Hematopoietic multipotent progenitor cell treated with erythropoietin and hydrocortisone succinate and interleukin-3 and kit ligand, for 17 days (in vitro differentiated cells): ENCODE measurements around the gene DPP6.

ENCODE experiments used
- DNase-seq: peaks from one replicate; pipeline ENCODE4 v3.0.0-alpha.2; 2015; ENCODE audit warnings: low spot score

The DPP6 gene

DNA sequence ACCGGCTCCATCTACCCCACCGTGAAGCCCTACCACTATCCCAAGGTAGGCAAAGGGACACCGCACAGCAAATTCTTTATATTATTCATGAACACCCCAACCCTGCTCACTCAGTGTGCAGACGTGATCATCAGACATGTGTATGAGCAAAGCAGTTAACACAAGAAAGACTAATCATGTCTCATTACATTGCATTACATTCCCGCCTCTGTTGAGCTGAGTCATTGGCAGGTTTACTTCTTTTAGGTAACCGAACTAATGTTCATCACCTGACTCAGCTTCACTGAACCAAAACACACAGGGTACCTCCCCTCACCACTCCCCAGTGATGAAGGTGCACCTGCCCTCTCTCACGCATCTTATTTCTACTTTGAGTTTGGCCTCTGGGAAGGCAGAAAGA is 717.3 kb downstream of the DPP6 start:
- DNase-seq = no peak

- no peak for DNase-seq
These were observed 718.2 kb downstream of the DPP6 start for GRCh38 chr7:154770361-154770760.

GRCh38 chr7:154770962-154771361 is 718.8 kb downstream of the DPP6 start:
- no peak for DNase-seq

- no peak for DNase-seq
These were observed 722.2 kb downstream of the DPP6 start for GRCh38 chr7:154774303-154774969.

DNA sequence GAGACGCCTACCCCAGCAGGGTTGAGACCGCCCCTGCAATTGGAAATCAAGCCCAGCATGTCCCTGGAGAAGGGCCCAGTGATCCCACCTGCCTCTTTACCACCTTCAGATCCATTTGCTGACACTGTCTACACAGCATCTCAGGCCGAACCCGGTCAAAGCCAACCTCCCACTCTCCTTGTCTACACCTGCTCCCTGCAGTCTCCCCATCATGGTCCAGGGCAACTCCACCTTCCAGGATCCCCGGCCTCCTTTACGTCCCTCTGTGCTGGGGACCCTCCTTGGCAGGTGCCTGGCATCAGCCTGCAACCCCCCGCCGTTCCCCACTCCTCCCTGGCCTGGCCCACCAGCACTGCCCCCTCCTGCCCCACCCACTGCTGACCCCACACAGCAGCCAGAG is 723.5 kb downstream of the DPP6 start:
- no peak for DNase-seq

GRCh38 chr7:154776350-154776749 is 724.2 kb downstream of the DPP6 start:
- DNase-seq = no peak

DNA sequence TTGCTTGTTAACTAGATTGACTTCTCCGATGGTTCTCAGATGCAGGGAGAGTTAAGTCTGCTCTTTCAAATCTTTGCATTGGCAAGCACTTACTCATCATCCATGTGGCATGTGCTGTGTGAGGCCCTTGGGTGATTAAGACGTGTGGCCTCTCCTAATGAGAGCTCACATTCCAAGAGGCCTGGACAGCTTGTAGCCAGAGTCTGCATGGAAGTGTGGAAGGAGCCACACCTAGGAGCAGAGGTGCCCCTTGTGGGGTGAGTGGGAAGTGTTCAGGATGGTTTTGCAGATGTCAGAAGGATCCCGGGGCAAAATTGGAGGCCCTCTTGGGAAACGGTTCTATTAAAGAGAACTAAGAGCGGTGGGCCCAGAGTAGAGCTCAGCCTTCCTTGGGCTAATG is 724.8 kb downstream of the DPP6 start:
- no peak for DNase-seq

DNA sequence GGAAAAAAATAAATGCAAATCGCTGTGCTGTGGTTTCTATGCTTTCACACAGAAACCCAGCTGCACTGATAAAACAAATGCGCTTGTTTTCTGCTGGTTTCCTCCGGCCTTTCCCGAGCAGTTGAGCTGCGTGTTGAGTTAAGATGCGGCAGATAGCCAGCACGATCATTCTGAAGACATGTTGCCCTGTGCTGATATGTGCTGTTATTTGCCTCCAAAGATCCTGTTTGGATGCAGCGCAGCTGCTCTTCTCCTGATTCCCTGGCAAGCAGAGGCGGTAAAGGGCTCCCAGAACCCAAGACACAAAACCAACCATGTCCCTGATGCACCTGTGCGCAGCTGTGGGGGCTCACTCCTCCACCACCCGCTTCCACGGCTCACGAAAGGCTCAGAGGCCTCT is 725.3 kb downstream of the DPP6 start:
- DNase-seq = no peak

GRCh38 chr7:154777908-154778307 is 725.7 kb downstream of the DPP6 start:
- DNase-seq = no peak

DNA sequence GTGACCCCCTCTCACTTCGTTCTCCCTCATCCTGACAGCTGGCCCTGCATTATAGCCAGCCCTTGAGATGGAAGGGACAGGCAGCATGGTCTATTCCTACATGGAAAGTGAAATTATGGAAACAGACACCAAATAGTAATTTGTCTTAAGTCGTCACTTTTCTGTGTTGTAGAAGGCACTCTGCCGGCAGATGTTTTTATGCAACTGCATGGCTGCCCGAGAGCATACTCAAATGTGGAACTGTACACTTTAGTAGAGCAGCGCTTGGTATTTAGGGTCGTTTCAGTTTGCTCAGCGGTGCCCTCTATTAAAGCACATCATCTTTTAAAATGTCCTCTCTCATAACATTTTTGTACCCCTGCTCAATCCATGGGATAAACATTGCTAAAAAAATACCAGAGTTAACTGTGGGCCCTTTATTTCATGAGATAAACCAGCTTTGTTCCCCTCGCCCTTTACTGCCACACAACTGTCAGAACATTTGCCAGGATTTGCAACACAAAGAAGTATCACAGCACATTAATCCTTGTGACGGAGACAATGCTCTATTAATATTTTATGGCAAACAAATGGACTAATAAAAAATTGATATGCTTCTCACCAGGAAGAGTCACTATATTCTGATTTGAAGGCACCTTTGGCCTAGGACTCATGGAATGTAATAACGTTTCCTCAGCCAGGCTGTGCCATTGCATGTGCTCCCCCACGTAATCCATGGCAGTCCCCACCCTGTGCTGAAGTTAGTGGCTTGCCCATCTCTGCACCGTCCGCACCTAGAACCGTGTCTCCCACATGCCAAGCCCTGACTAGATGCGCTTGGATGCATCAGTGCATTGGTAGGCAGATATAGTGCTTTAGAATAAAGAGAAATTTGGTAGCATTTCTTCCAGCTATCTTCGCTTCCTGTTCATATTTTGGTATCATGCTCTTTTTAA is 729.4 kb downstream of the DPP6 start:
- DNase-seq = no peak

DNA sequence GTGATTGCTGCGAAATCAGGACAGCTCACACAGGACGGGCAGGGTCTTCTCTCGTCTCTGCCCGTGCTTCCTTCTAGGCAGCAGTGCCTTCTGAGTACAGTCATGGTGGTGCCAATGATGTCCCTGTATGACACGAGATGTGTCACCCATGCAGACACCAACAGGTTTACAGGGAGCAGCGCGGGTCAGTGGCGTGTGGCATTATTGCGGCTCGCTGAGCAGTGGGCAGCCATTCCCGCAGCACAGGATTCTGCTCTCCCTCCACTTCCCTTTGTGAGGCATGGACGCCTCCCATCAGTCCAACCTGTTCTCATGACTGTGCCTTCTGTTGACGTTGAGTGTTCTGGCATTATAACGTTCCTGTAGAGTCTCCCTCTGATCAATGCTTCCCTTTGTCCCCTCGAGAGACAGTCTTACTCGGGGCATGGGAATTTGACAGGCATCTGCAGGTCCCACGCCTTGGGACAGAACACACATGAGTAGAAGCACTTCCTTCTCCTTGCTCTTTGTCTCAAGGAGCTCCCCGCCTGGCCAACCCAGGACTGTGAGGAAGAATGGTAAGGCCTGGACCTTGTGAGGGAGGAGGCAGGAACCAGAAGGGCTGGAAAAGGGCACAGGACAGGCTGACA is 731.2 kb downstream of the DPP6 start:
- no peak for DNase-seq

DNA sequence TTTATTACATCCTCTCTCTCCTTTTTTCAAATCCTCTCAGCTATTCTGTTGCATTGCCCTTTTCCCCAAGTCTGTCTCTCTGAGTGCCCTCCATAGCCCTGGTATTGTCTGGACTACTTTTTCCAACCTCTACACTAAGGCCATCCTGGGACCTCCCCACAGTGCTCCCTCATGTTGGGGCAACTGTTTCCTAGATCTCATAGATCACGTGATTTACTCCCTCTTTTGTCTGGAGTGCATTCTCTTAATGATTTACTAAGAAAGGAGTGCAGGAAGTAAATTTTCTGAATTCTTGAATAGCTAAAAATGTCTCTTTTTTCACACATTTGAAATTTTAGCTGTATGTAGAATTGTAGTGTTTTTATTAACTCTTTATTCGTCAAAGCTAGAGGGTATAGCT is 733.7 kb downstream of the DPP6 start:
- DNase-seq = no peak

GRCh38 chr7:154789404-154789803 is 737.2 kb downstream of the DPP6 start:
- no peak for DNase-seq

- DNase-seq = no peak
These were observed 739.4 kb downstream of the DPP6 start for GRCh38 chr7:154791611-154792010.

GRCh38 chr7:154792436-154793055 is 740.3 kb downstream of the DPP6 start:
- DNase-seq = no peak

DNA sequence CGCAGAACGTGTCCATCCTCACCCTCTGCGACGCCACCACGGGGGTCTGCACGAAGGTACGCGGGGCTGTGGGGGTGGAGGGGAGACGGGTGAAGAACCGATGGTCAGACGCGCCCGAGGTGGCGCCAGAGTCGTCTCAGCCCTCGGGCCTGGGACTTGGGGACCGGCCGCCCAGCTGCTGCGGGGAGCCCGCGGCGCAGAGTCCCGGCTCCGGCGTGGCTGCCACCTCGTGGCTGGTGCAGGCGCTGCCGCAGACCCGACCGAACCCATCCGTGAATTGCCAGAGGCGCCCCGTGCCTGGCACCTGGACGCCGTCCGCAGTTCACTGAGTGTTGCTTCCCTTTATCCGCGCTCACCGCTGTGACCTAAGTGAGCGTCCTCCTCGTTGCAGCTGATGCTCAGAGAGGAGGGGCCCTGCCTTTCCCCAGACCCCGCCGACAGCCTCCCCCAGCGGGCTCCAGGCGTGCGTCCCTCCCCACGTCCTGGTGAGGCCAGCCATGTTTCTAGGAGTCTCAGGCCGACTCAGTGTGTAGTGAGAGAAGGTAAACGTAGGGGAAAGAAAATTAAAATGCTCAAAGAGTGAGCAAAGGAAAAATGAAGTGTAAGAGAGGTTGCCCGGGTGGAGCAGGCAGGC is 742.1 kb downstream of the DPP6 start:
- DNase-seq = no peak

- no peak for DNase-seq
These were observed 742.8 kb downstream of the DPP6 start for GRCh38 chr7:154795014-154795413.

- no peak for DNase-seq
These were observed 743.2 kb downstream of the DPP6 start for GRCh38 chr7:154795437-154795836.

DNA sequence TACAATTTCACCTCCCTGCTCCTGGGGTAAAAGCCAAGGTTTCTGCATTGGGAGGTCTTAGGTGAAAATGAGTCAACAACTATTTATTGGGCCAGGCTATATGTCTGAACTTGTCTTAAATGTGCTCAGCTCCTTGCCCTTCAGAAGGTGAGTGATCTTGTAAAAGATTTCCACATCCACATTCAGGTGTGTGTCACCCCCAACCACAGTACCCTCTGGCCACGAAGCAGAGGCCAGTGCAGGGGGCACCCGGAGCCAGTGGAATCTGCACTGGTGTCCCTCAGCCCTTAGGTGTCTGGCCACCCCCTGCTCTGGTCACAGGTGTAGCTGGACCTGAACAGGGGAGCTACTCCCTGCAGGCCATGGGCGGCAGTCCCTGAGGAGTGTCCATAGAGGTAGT is 752.3 kb downstream of the DPP6 start:
- no peak for DNase-seq

- DNase-seq = no peak
These were observed 759.8 kb downstream of the DPP6 start for GRCh38 chr7:154812027-154812426.

DNA sequence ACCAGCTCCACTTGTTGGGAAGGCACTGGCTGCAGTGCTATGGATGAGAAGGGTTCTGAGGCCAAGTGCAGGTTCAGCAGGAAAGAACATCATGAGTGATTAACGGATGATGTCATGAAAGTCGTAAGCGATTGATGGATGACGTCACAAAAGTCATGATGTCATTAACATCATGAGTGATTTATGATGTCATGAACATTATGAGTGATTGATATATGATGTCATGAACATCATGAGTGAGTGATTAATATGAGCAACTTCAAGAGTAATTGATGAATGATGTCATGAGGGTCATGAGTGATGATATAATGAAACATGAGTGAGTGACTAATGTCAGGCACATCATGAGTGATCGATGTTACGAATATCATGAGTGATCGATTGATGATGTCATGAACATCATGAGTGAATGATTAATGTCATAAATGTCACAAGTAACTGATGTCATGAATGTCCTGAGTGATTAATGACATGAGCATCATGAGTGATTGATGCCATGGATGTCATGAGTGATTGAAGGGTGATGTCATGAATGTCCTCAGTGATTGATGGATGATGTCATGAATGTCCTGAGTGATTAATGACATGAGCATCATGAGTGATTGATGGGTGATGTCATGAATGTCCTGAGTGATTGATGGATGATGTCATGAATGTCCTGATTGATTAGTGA is 765.2 kb downstream of the DPP6 start:
- no peak for DNase-seq

DNA sequence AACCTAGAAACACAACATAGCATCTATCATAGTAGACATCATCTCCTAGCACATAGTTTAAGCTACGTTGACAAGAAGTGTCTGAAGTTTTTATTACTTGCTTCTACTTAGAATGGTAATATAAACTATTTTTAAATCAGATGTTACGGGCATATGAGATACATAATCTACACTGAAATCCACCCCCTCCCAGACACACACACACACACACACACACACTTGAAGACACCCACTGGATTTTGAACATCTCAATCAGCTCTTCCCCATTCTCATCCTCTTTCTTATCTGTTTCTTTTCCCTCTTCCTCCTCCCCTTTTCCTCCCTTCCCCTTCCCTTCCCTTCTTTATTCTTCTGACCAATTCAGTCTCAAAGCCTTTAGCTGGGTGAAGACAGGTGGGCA is 774.8 kb downstream of the DPP6 start:
- DNase-seq = no peak
